ENCODE data around the gene FIBCD1.

Gene FIBCD1

GRCh38 chr9:130918826-130919558 lies 20.1 kb downstream of the FIBCD1 start:
- ChIA-PET CTCF (no interaction called here), POLR2A (no interaction called here)
- DNase-seq (ENCODE audit: extremely low spot score), result no peak
- TF ChIP-seq ELF4 (IDR thresholded peaks at IDR 0.05) (no peak), TARDBP (IDR thresholded peaks at IDR 0.05) (no peak), LEF1 (IDR thresholded peaks at IDR 0.05; ENCODE audit: borderline replicate concordance) (no peak), NFRKB (IDR thresholded peaks at IDR 0.05) (no peak), PKNOX1 (IDR thresholded peaks at IDR 0.05) (no peak), BHLHE40 (IDR thresholded peaks at IDR 0.05; ENCODE audit: borderline replicate concordance) (no peak)

GRCh38 chr9:130918101-130918825 lies 20.8 kb downstream of the FIBCD1 start:
- CTCF ChIA-PET, result no interaction called here
- no peak for DNase-seq (ENCODE audit: extremely low spot score)
- POLR2A ChIA-PET, result no interaction called here
- TF ChIP-seq ELF4 (IDR thresholded peaks at IDR 0.05) (no peak), TARDBP (IDR thresholded peaks at IDR 0.05) (no peak), HDGF (IDR thresholded peaks at IDR 0.05; ENCODE audit: borderline replicate concordance) (no peak), NFRKB (IDR thresholded peaks at IDR 0.05) (no peak), FOXA1 (IDR thresholded peaks at IDR 0.05) (no peak), BHLHE40 (IDR thresholded peaks at IDR 0.05; ENCODE audit: borderline replicate concordance) (no peak), FOXK2 (IDR thresholded peaks at IDR 0.05) (no peak), FOXM1 (IDR thresholded peaks at IDR 0.05; ENCODE audit: borderline replicate concordance) (no peak), LEF1 (IDR thresholded peaks at IDR 0.05; ENCODE audit: borderline replicate concordance) (no peak), CTBP1 (IDR thresholded peaks at IDR 0.05; ENCODE audit: borderline replicate concordance) (no peak), L3MBTL2 (conservative IDR thresholded peaks at IDR 0.05) (no peak), SP1 (IDR thresholded peaks at IDR 0.05) (no peak), ZNF384 (IDR thresholded peaks at IDR 0.05) (no peak), SUZ12 (IDR thresholded peaks at IDR 0.05) (no peak)

- CTCF ChIA-PET, result interaction anchor here (0.7 kb wide), 1 partner anchor 81 kb away, joined by 3 read pairs; no protein-coding TSS in a partner anchor
- TF ChIP-seq NFRKB (IDR thresholded peaks at IDR 0.05) (no peak), TARDBP (IDR thresholded peaks at IDR 0.05) (no peak), ELF4 (IDR thresholded peaks at IDR 0.05) (no peak), FOXK2 (IDR thresholded peaks at IDR 0.05) (no peak), L3MBTL2 (conservative IDR thresholded peaks at IDR 0.05) (no peak), LEF1 (IDR thresholded peaks at IDR 0.05; ENCODE audit: borderline replicate concordance) (no peak), ZNF384 (IDR thresholded peaks at IDR 0.05) (no peak), SP1 (IDR thresholded peaks at IDR 0.05) (no peak), BHLHE40 (IDR thresholded peaks at IDR 0.05; ENCODE audit: borderline replicate concordance) (no peak), FOXM1 (IDR thresholded peaks at IDR 0.05; ENCODE audit: borderline replicate concordance) (no peak), HDGF (IDR thresholded peaks at IDR 0.05; ENCODE audit: borderline replicate concordance) (no peak), FOXA1 (IDR thresholded peaks at IDR 0.05) (no peak), CTBP1 (IDR thresholded peaks at IDR 0.05; ENCODE audit: borderline replicate concordance) (no peak), PKNOX1 (IDR thresholded peaks at IDR 0.05) (no peak), SUZ12 (IDR thresholded peaks at IDR 0.05) (no peak), ARNT (IDR thresholded peaks at IDR 0.05) (no peak)
- POLR2A ChIA-PET, result no interaction called here
- DNase-seq (ENCODE audit: extremely low spot score), result no peak
Measured at GRCh38 chr9:130917168-130917960, 21.7 kb downstream of the FIBCD1 start.

GRCh38 chr9:130915096-130915447 lies 24.0 kb downstream of the FIBCD1 start:
- ChIA-PET CTCF (no interaction called here), POLR2A (no interaction called here)
- DNase-seq (ENCODE audit: extremely low spot score), result no peak

More at GRCh38 chr9:130915096-130915447, 24.0 kb downstream of the FIBCD1 start:
- TF ChIP-seq BHLHE40 (IDR thresholded peaks at IDR 0.05; ENCODE audit: borderline replicate concordance) (no peak), HDGF (IDR thresholded peaks at IDR 0.05; ENCODE audit: borderline replicate concordance) (no peak), PKNOX1 (IDR thresholded peaks at IDR 0.05) (no peak), NFRKB (IDR thresholded peaks at IDR 0.05) (no peak), FOXM1 (IDR thresholded peaks at IDR 0.05; ENCODE audit: borderline replicate concordance) (no peak), ARNT (IDR thresholded peaks at IDR 0.05) (no peak), ZNF384 (IDR thresholded peaks at IDR 0.05) (no peak)
